ENCODE data around the gene MGAT4B. TPM values are rescaled to one million over a fixed set of nuclear protein-coding genes. Genes with fewer than 3 reads are reported as not detected.

The MGAT4B gene
- total and polyA plus RNA-seq, 2 of the 13 experiments (the other 11 are each of a cell fraction or from before 2014, with no cell fraction given), result 93.5 to 130 TPM

DNA sequence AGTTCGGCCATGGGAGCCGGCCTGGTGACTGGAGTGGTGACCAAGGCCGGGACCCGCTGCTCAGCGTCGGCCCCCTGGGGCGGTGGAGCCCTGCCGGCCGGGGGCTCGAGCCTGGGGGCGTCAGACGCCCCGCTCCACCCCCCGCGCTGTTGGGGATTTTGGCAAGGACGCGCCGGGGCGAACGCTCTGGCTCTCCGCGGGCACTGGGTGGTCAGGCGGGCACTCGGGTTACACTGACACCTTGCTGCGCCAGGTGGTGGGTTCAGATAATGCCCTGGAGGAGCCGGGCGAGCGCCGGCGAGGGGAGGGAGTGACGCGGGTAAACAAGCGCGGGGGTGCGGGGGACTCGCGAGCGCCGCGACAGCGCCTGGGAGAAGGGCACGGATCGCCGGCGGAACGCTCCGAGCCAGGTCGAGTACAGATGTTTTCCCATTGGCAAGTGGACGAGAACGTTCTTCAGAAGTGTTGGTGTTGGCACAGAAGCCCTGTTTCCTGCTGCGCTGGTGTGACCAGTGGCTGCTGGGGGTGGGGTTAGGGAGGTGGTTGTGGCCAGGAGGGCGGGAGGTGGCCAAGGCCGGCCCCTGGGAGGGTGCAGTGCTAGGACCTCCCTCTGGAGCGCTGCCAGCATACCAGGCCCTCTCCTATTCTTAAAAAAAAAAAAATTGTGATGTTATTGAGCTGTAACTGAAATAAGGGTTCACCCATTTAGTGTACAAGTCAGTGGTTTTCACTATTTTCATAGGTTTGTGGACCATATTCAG, 14.8 kb upstream of the MGAT4B start (continued):
- TF ChIP-seq ZNF503 (CRISPR knock-in tag; IDR thresholded peaks at IDR 0.05) (peak; percentile 45; the same call in 1 of the 2 replicates), AGO2 (optimal IDR thresholded peaks at IDR 0.05; ENCODE audit: low read depth, low read length) (peak; percentile 100), ARNTL (CRISPR knock-in tag; IDR thresholded peaks at IDR 0.05) (no peak), FOXO1 (CRISPR knock-in tag; IDR thresholded peaks at IDR 0.05) (no peak; the same call in 1 of the 2 replicates), ZC3H13 (CRISPR knock-in tag; IDR thresholded peaks at IDR 0.05) (no peak; the same call in 1 of the 2 replicates), ZNF337 (CRISPR knock-in tag; IDR thresholded peaks at IDR 0.05; ENCODE audit: borderline replicate concordance, low read depth) (no peak), ZNF841 (CRISPR knock-in tag; IDR thresholded peaks at IDR 0.05; ENCODE audit: borderline replicate concordance) (no peak), NFKBIZ (CRISPR knock-in tag; IDR thresholded peaks at IDR 0.05) (no peak), KAT7 (CRISPR knock-in tag; IDR thresholded peaks at IDR 0.05; ENCODE audit: borderline replicate concordance) (no peak), NCOA1 (CRISPR knock-in tag; IDR thresholded peaks at IDR 0.05) (no peak; the same call in 1 of the 2 replicates), ZNF33B (CRISPR knock-in tag; IDR thresholded peaks at IDR 0.05) (no peak), KLF13 (CRISPR knock-in tag; IDR thresholded peaks at IDR 0.05) (no peak), ZNF441 (CRISPR knock-in tag; IDR thresholded peaks at IDR 0.05; ENCODE audit: borderline replicate concordance) (no peak), EED (CRISPR knock-in tag; IDR thresholded peaks at IDR 0.05) (no peak), CBFB (CRISPR knock-in tag; IDR thresholded peaks at IDR 0.05) (no peak; the same call in 1 of the 2 replicates), SPEN (CRISPR knock-in tag; IDR thresholded peaks at IDR 0.05; ENCODE audit: low read depth) (no peak), ZNF564 (CRISPR knock-in tag; IDR thresholded peaks at IDR 0.05) (no peak), ATF6 (CRISPR knock-in tag; conservative IDR thresholded peaks at IDR 0.05) (no peak), ZNF234 (CRISPR knock-in tag; conservative IDR thresholded peaks at IDR 0.05) (peak; percentile 90; the same call in 1 of the 2 replicates)
- TF ChIP-seq, protein P1, sequence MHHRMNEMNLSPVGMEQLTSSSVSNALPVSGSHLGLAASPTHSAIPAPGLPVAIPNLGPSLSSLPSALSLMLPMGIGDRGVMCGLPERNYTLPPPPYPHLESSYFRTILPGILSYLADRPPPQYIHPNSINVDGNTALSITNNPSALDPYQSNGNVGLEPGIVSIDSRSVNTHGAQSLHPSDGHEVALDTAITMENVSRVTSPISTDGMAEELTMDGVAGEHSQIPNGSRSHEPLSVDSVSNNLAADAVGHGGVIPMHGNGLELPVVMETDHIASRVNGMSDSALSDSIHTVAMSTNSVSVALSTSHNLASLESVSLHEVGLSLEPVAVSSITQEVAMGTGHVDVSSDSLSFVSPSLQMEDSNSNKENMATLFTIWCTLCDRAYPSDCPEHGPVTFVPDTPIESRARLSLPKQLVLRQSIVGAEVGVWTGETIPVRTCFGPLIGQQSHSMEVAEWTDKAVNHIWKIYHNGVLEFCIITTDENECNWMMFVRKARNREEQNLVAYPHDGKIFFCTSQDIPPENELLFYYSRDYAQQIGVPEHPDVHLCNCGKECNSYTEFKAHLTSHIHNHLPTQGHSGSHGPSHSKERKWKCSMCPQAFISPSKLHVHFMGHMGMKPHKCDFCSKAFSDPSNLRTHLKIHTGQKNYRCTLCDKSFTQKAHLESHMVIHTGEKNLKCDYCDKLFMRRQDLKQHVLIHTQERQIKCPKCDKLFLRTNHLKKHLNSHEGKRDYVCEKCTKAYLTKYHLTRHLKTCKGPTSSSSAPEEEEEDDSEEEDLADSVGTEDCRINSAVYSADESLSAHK (CRISPR knock-in tag; IDR thresholded peaks at IDR 0.05; ENCODE audit: borderline replicate concordance), result no peak
- TF ChIP-seq, protein P2, sequence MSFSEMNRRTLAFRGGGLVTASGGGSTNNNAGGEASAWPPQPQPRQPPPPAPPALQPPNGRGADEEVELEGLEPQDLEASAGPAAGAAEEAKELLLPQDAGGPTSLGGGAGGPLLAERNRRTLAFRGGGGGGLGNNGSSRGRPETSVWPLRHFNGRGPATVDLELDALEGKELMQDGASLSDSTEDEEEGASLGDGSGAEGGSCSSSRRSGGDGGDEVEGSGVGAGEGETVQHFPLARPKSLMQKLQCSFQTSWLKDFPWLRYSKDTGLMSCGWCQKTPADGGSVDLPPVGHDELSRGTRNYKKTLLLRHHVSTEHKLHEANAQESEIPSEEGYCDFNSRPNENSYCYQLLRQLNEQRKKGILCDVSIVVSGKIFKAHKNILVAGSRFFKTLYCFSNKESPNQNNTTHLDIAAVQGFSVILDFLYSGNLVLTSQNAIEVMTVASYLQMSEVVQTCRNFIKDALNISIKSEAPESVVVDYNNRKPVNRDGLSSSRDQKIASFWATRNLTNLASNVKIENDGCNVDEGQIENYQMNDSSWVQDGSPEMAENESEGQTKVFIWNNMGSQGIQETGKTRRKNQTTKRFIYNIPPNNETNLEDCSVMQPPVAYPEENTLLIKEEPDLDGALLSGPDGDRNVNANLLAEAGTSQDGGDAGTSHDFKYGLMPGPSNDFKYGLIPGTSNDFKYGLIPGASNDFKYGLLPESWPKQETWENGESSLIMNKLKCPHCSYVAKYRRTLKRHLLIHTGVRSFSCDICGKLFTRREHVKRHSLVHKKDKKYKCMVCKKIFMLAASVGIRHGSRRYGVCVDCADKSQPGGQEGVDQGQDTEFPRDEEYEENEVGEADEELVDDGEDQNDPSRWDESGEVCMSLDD (CRISPR knock-in tag; IDR thresholded peaks at IDR 0.05; ENCODE audit: borderline replicate concordance), result no peak

Measured in HepG2 (cell line).